NCI-H128 (cell line): ENCODE data around the gene PARP3.

ENCODE experiments used
- DNase-seq: peaks from one replicate; lab custom pipeline; 2025; ENCODE audit not compliant: unreplicated experiment; lab: John Stamatoyannopoulos, UW

The PARP3 gene

GRCh38 chr3:51947215-51947900 lies 5.2 kb downstream of the PARP3 start:
- no peak for DNase-seq

- DNase-seq = no peak
These were observed 5.9 kb downstream of the PARP3 start for GRCh38 chr3:51948016-51948580.

GRCh38 chr3:51949121-51949520 lies 7.0 kb downstream of the PARP3 start:
- no peak for DNase-seq

GRCh38 chr3:51950899-51951298 lies 8.7 kb downstream of the PARP3 start:
- DNase-seq = no peak

- no peak for DNase-seq
These were observed 11.3 kb downstream of the PARP3 start for GRCh38 chr3:51953445-51953844.

GRCh38 chr3:51954105-51954504 lies 11.9 kb downstream of the PARP3 start:
- no peak for DNase-seq

GRCh38 chr3:51954713-51955112 lies 12.6 kb downstream of the PARP3 start:
- DNase-seq = no peak

- no peak for DNase-seq
These were observed 13.2 kb downstream of the PARP3 start, which contains the start of gene GPR62 for GRCh38 chr3:51955175-51955892. Gene GPR62, plus strand, starts transcription at chr3:51955381. Its CDS starts 272 bp downstream, at chr3:51955653.

GRCh38 chr3:51955893-51956770 lies 14.0 kb downstream of the PARP3 start:
- no peak for DNase-seq

GRCh38 chr3:51957520-51958205 lies 15.5 kb downstream of the PARP3 start:
- no peak for DNase-seq

- no peak for DNase-seq
These were observed 16.7 kb downstream of the PARP3 start for GRCh38 chr3:51958603-51959521.

GRCh38 chr3:51959651-51960050 lies 17.5 kb downstream of the PARP3 start:
- DNase-seq = no peak

GRCh38 chr3:51960386-51960785 lies 18.2 kb downstream of the PARP3 start:
- DNase-seq = no peak

- DNase-seq = no peak
These were observed 18.8 kb downstream of the PARP3 start for GRCh38 chr3:51961011-51961410.

GRCh38 chr3:51961602-51962569 lies 19.7 kb downstream of the PARP3 start:
- no peak for DNase-seq

- no peak for DNase-seq
These were observed 20.8 kb downstream of the PARP3 start for GRCh38 chr3:51962854-51963530.

- no peak for DNase-seq
These were observed 21.8 kb downstream of the PARP3 start for GRCh38 chr3:51963951-51964451.

GRCh38 chr3:51964521-51964920 lies 22.4 kb downstream of the PARP3 start:
- DNase-seq = no peak
